ENCODE results near the gene MUC5B. TPM values are rescaled to one million over a fixed set of nuclear protein-coding genes. Genes with fewer than 3 reads are reported as not detected.

Gene MUC5B
- total RNA-seq, 1 donor from 2014 or later: 1.2 TPM

DNA sequence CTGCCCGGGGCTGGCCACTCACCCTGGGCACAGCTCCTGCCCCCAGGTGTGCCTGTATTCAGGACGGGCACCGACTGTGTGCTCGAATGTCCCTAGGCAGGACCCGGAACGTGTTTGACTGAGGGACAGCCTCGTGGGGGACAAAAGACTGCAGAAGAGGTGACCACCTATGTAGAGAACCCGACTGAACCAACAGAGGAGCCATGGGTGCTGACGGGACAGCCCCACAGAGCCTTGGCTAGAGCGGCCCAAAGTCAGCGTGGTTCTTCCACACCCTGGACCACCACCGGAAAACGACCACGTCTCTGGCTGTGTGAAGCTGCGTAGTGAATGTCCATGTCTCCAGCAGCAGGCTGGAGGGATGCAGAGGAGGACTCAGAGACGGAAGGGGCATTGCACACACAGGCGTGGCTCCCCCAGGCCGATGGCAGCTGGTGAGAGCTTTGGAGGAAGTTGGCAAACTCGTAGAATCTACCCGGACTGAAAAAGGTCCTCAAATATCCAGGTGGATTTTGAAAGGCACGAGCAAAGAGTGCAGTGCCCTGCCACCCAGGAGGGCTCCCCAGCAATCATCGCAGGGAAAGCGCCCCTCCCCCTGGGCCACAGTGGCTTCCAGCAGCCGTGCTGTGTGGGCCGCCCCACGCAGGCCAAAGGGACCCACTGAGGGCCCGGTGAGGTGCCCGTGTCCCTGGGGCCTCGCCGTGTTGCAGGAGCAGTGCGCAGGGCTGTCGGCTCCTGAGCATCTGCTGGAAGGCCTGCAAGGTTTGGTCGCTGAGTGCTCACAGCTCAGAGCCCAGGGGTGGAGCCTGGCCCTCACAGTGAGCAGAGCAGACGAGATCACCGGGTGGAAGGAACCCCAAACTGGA is 17.5 kb upstream of the MUC5B start:
- peak; percentile 54 for DNase-seq
- no peak for ATAC-seq
- intact Hi-C loops (cut with DNase I): loop anchor here (10.0 kb wide), 1 partner anchor 299 kb away; no protein-coding TSS in a partner anchor
- no peak for TF ChIP-seq CTCF (IDR thresholded peaks at IDR 0.05)
- Histone ChIP-seq H3K9me3 (no peaks in the 10 kb centered on the region), H3K27me3 (peaks cover 19% of the 10 kb centered on the region), H3K4me1 (no peaks in the 10 kb centered on the region), H3K27ac (no peak overlapping the region), H3K4me3 (no peak overlapping the region), H3K36me3 (no peaks in the 10 kb centered on the region)

DNA sequence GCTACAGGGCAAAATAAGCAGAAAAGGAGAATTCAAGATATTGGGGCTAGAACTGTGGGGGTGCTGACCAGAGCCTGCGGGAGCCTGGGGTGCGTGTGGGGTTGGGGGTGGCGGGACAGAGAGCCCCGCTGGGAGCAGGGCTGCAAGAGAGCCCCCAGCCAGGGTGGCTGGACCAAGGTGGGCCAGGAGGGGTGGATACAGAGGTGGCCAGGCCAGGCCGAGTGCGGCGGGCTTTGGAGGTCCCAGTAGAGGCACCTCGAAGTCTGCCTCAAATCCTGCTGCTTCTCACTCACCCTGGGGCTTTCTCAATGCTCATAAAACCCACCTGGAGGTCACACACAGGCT is 16.9 kb upstream of the MUC5B start:
- H3K27me3 ChIP-seq: peaks cover 19% of the 10 kb centered on the region
- DNase-seq: peak; percentile 31
- intact Hi-C loops (cut with DNase I): loop anchor here (10.0 kb wide), 1 partner anchor 299 kb away; no protein-coding TSS in a partner anchor
- H3K36me3 ChIP-seq: no peaks in the 10 kb centered on the region
- H3K27ac ChIP-seq: no peak overlapping the region
- H3K4me1 ChIP-seq: no peaks in the 10 kb centered on the region
- H3K9me3 ChIP-seq: no peaks in the 10 kb centered on the region
- TF ChIP-seq CTCF (IDR thresholded peaks at IDR 0.05): no peak
- ATAC-seq: no peak
- no peak overlapping the region for H3K4me3 ChIP-seq

DNA sequence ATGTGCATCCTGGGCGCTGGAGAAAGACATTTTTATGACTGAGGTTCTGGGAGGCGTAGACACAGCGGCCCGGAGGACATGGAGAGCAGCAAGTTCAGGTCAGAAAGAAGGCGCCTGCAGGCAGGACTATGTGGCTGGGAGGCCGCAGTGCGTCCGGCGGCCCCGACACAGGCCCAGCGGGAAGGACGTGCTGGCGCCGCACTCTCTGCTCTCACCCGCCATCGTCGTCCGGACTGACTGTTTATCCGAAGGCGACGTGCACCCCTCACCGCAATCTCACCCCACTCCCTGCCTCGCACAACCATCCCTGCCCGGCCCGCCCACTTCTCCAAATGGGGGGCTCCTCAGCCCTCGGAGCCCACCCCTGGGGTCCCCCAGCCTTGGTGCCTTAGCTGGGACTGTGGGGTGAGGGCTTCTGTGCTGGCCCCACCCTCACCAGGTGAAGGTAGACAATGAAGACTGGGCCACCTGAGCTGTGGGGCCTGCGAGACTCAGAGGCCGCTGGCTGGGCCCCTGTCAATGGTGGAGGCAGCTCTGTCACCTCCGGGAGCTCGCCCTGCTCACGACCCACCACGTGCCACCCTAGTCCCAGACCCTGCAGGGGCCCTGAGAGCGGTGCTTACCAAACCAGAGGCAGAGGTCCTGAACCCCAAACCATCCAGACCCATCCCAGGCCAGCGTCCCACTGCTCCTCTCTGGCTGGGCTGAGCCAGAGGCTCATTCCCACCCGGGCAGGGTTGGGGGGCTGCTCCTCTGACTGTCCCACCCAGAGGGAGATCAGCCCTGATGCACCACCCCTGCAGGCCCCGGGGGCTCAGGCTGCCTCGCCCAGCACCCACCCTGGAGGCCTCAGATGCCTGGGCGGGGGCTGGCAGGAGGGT is 16.2 kb upstream of the MUC5B start:
- Histone ChIP-seq H3K9me3 (peaks cover under 1% of the 10 kb centered on the region), H3K27me3 (peaks cover 19% of the 10 kb centered on the region), H3K4me3 (no peak overlapping the region), H3K27ac (no peak overlapping the region), H3K36me3 (no peaks in the 10 kb centered on the region), H3K4me1 (no peaks in the 10 kb centered on the region)
- intact Hi-C loops (cut with DNase I): loop anchor here (10.0 kb wide), 1 partner anchor 298 kb away; no protein-coding TSS in a partner anchor
- TF ChIP-seq CTCF (IDR thresholded peaks at IDR 0.05): no peak
- ATAC-seq (no peak), DNase-seq (peak; percentile 50)

GRCh38 chr11:1207401-1208143 is 15.3 kb upstream of the MUC5B start:
- no peak for TF ChIP-seq CTCF (IDR thresholded peaks at IDR 0.05)
- Histone ChIP-seq H3K9me3 (peaks cover 6% of the 10 kb centered on the region), H3K36me3 (no peaks in the 10 kb centered on the region), H3K27me3 (peaks cover 17% of the 10 kb centered on the region), H3K4me3 (no peak overlapping the region), H3K27ac (no peak overlapping the region), H3K4me1 (no peaks in the 10 kb centered on the region)
- DNase-seq: peak; percentile 63
- no peak for ATAC-seq
- intact Hi-C loops (cut with DNase I): loop anchor here (10.0 kb wide), 1 partner anchor 297 kb away; no protein-coding TSS in a partner anchor

GRCh38 chr11:1208144-1208393 is 14.8 kb upstream of the MUC5B start:
- ATAC-seq (no peak), DNase-seq (no peak)
- no peaks in the 10 kb centered on the region for H3K36me3 ChIP-seq
- no peaks in the 10 kb centered on the region for H3K4me1 ChIP-seq
- H3K27ac ChIP-seq: no peak overlapping the region
- peaks cover 14% of the 10 kb centered on the region for H3K27me3 ChIP-seq
- intact Hi-C loops (cut with DNase I): loop anchor here (10.0 kb wide), 1 partner anchor 297 kb away; no protein-coding TSS in a partner anchor
- no peak overlapping the region for H3K4me3 ChIP-seq
- peaks cover 6% of the 10 kb centered on the region for H3K9me3 ChIP-seq
- TF ChIP-seq CTCF (IDR thresholded peaks at IDR 0.05): no peak

Data from upper lobe of right lung (tissue), 1 donor.